ENCODE measurements around the gene SLC14A1.

SLC14A1 gene

DNA sequence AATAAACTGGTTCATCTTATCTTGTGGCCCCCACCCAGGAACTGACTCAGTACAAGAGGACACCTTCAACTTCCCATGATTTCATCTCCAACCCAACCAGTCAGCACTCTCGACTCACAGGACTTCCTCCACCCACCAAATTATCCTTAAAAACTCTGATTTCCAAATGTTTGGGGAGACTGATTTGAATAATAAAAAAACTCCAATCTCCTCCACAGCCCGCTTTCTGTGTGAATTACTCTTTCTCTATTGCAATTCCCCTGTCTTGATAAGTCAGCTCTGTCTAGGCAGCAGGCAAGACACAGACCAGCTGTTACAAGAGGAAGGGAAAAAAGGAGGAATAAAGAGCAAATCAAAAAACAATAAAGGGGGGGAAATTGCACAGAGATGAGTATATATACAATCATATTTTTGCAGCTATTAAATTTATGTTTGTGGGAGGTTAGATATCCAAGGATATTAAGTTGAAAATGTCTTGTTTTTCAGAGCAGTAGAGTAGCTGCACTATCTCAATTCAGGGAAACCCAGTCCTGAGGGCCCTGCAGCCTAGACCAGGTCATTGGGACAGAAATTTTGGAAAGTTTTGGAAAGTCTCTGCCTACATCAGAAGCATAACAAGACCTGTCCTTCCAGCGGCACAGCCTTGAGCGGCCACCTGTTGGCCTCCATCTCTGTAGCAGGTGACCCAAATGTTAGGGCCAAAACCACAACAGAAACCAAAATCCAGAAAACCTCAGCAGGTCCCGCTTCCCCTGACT lies 68.7 kb downstream of the SLC14A1 start:
- Mint-ChIP-seq H3K4me1 (no peaks in the 10 kb centered on the region), H3K27ac (no peak overlapping the region), H3K4me3 (no peak overlapping the region), H3K36me3 (ENCODE audit: low read depth) (no peaks in the 10 kb centered on the region), H3K9me3 (peaks cover 6% of the 10 kb centered on the region), H3K27me3 (ENCODE audit: low read depth) (no peaks in the 10 kb centered on the region)
- TF ChIP-seq, protein P1, sequence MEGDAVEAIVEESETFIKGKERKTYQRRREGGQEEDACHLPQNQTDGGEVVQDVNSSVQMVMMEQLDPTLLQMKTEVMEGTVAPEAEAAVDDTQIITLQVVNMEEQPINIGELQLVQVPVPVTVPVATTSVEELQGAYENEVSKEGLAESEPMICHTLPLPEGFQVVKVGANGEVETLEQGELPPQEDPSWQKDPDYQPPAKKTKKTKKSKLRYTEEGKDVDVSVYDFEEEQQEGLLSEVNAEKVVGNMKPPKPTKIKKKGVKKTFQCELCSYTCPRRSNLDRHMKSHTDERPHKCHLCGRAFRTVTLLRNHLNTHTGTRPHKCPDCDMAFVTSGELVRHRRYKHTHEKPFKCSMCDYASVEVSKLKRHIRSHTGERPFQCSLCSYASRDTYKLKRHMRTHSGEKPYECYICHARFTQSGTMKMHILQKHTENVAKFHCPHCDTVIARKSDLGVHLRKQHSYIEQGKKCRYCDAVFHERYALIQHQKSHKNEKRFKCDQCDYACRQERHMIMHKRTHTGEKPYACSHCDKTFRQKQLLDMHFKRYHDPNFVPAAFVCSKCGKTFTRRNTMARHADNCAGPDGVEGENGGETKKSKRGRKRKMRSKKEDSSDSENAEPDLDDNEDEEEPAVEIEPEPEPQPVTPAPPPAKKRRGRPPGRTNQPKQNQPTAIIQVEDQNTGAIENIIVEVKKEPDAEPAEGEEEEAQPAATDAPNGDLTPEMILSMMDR (IDR thresholded peaks at IDR 0.05; ENCODE audit: unreplicated experiment in 3 of 3), result no peak

DNA sequence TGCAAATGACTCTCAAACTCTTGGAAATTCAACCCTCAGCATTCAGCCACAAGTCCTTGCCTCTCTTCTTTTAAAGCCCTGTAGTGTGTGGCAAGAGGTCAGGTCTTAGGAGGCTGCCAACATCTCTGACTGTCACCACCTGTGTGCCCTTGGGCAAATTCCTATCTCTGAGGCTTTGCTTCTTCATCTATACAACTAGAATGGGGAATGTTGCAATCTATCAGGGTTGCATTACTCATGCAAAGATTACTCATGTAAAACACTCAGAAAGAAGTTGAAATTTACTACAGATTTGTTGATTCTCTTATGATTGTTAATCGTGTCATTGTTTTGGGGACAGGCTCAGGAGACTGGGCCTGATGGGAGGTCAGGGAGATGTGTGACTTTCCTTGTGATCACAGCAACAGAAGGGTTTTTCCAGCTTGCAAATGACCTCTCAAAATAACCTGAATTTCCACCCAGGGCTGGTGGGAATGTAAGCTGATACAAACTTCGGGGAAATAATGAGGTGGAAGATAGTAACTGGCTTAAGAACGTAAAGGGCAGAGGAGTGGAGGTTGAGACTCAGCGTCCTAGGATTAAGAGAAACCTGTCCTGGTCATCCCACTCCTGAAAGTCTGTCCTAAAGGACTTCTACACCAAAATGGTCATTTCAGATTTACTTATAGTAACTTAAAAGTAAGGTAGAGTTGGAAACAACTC lies 69.4 kb downstream of the SLC14A1 start:
- Mint-ChIP-seq H3K36me3 (ENCODE audit: low read depth) (no peaks in the 10 kb centered on the region), H3K27ac (no peak overlapping the region), H3K27me3 (ENCODE audit: low read depth) (no peaks in the 10 kb centered on the region), H3K4me1 (no peaks in the 10 kb centered on the region), H3K9me3 (peaks cover 10% of the 10 kb centered on the region), H3K4me3 (no peak overlapping the region)
- TF ChIP-seq, protein P1 (IDR thresholded peaks at IDR 0.05; ENCODE audit: unreplicated experiment in 3 of 3), result no peak

DNA sequence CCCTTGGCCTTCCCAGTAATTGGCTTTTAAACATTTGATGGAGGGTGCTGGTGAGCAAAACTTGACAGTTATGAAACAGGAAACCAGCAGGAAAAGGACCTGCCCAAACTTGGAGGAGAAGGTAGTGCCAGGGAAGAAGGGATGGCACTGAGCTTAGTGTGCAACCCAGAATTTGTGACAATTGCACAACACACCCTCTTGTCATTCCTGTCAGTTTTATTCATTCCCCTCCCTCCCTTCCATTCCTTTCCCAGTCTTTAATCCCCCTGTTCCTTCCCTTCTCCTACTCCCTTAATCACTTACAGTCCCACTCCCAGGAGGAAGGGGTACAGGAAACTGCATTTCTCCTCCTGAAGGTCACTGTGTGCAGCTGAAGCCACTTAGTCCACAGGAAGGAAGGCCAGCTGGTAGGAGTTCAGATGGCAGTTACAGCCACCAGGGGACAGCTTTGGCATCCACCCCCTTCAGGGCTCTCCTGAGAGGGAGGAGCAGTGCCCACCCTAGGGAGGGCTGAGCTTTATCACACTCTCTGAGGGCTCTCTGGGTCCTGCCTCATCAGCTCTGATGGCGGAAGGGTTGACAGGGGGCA lies 77.5 kb downstream of the SLC14A1 start:
- Mint-ChIP-seq H3K27me3 (ENCODE audit: low read depth) (no peaks in the 10 kb centered on the region), H3K36me3 (ENCODE audit: low read depth) (peaks cover 20% of the 10 kb centered on the region), H3K4me3 (no peak overlapping the region), H3K27ac (no peak overlapping the region), H3K4me1 (peaks cover 4% of the 10 kb centered on the region), H3K9me3 (peaks cover 50% of the 10 kb centered on the region)
- TF ChIP-seq, protein P1 (IDR thresholded peaks at IDR 0.05; ENCODE audit: unreplicated experiment in 3 of 3), result no peak

Data from nephron (organoid).